ENCODE measurements around the gene THBS3. TPM values are rescaled to one million over a fixed set of nuclear protein-coding genes. Genes with fewer than 3 reads are reported as not detected.

Gene THBS3
- total RNA-seq: 17.2 TPM

GRCh38 chr1:155207806-155208540 is at the start of gene THBS3:
TSS of gene THBS3 (minus strand) at chr1:155207897. CDS start at chr1:155207876, 21 bp downstream.

GRCh38 chr1:155255243-155256007 is 47.7 kb upstream of the THBS3 start, which contains the start of gene ENTREP3:
TSS of gene ENTREP3 (minus strand) at chr1:155255483. CDS start at chr1:155254877, 606 bp downstream.

GRCh38 chr1:155208541-155209311 is 1.0 kb upstream of the THBS3 start, which contains the start of gene MTX1:
TSS of gene MTX1 (plus strand) at chr1:155208695. CDS start at chr1:155208805, 110 bp downstream.

GRCh38 chr1:155173478-155174323 is 34.0 kb downstream of the THBS3 start, which contains the start of gene TRIM46:
TSS of gene TRIM46 (plus strand) at chr1:155173849. CDS start at chr1:155173967, 118 bp downstream.

GRCh38 chr1:155172732-155173477 is 34.8 kb downstream of the THBS3 start, which contains the start of gene KRTCAP2:
TSS of gene KRTCAP2 (minus strand) at chr1:155173304. CDS start at chr1:155173224, 80 bp downstream.

Small RNAs within 50 kb of the gene (small RNA-seq; reads per million reads assigned to genes)
- gene HMGN2P18 (ENCODE audit: low replicate concordance): not detected

Other genes starting within 250 kb of the THBS3 start
- gene PYGO2, start 246.1 kb downstream of the THBS3 start, total RNA-seq: 15.0 TPM
- gene SHC1, start 237.2 kb downstream of the THBS3 start, total RNA-seq: 8.8 TPM
- 15.0 TPM for gene CKS1B, start 233.2 kb downstream of the THBS3 start, total RNA-seq
- gene FLAD1, start 224.6 kb downstream of the THBS3 start, total RNA-seq: 23.8 TPM
- 2.5 TPM for gene LENEP, start 214.3 kb downstream of the THBS3 start, total RNA-seq
- 0.94 TPM for gene ZBTB7B, start 205.1 kb downstream of the THBS3 start, total RNA-seq
- not detected for gene DCST2, start 174.1 kb downstream of the THBS3 start, total RNA-seq
- gene DCST1, start 174.1 kb downstream of the THBS3 start, total RNA-seq: not detected
- 27.9 TPM for gene ADAM15, start 156.6 kb downstream of the THBS3 start, total RNA-seq
- 0.63 TPM for gene EFNA4, start 144.2 kb downstream of the THBS3 start, total RNA-seq
- 11.3 TPM for gene EFNA3, start 129.1 kb downstream of the THBS3 start, total RNA-seq
- gene EFNA1, start 80.0 kb downstream of the THBS3 start, total RNA-seq: 5.6 TPM
- gene SLC50A1, start 72.0 kb downstream of the THBS3 start, total RNA-seq: 7.5 TPM
- 12.5 TPM for gene DPM3, start 67.4 kb downstream of the THBS3 start, total RNA-seq
- 37.2 TPM for gene KRTCAP2, start 34.6 kb downstream of the THBS3 start, total RNA-seq
- gene TRIM46, start 34.0 kb downstream of the THBS3 start, total RNA-seq: 36.3 TPM
- 16.6 TPM for gene MTX1, start 798 bp upstream of the THBS3 start, total RNA-seq
- gene ENTREP3, start 47.6 kb upstream of the THBS3 start, total RNA-seq: 8.8 TPM
- gene SCAMP3, start 54.5 kb upstream of the THBS3 start, total RNA-seq: 22.8 TPM
- gene CLK2, start 65.6 kb upstream of the THBS3 start, total RNA-seq: 46.3 TPM
- gene HCN3, start 69.6 kb upstream of the THBS3 start, total RNA-seq: 27.2 TPM
- not detected for gene PKLR, start 93.5 kb upstream of the THBS3 start, total RNA-seq
- 119 TPM for gene FDPS, start 101.0 kb upstream of the THBS3 start, total RNA-seq
- gene RUSC1, start 113.0 kb upstream of the THBS3 start, total RNA-seq: 62.6 TPM

Measured in parietal lobe (tissue), 2 donors.